Skin epidermis (tissue), 12 donors: ENCODE results near the gene GSE1.

Source experiments
- H3K27ac ChIP-seq, 21 experiments: fragments of 200-600 bp; sonication (generic) in 11 of 21; one replicate each; pipeline ENCODE4 v1.5.0; 2020; ENCODE audit warnings: mild to moderate bottlenecking in 3 of 21, inconsistent platforms in 2 of 21, moderate library complexity in 2 of 21
- H3K4me3 ChIP-seq, 7 experiments: fragments of 200-600 bp; sonication (generic) in 2 of 7; one replicate each; pipeline ENCODE4 v1.5.0; 2020; ENCODE audit warnings: inconsistent platforms in 2 of 7, mild to moderate bottlenecking in 2 of 7, moderate library complexity in 1 of 7

The GSE1 gene

DNA sequence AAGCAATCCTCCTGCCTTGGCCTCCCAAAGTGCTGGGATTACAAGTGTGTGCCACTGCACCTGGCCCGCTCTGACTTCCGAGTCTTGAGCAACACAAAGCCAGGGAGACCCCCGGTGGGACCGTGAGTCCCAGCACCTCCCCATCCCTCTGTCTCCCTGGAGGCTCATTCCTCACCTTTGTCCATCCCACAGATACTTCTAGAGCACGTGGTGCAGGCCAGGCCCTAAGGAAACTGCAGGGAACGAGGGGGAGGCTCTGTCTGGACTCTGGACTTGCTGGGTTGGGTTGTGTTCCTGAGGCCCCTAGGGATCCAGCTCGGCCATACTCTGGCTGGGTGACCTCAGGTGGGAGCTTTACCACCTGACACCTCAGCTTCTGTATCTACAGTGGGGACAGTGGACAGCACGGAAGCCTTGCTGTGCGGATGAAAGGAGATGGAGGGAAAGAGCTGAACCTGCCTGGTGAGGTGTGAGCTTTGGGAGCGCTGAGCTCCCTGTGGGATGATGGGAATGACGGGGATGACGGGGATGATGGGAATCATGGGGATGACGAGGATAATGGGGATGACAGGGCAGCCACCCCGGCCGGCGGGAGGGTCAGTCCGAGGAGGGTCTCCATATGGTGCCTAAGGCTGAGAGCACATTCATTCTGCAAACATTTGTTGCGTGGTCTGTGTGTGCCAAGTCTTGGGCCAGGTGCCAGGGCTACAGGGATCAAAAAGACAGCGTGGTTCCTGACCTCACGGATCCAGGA is 111.2 kb downstream of the GSE1 start:
- Histone ChIP-seq H3K4me3 (no peak overlapping the region), H3K27ac (no peak overlapping the region)

GRCh38 chr16:85724936-85725335 is 111.8 kb downstream of the GSE1 start:
- no peak overlapping the region for H3K4me3 ChIP-seq
- no peak overlapping the region for H3K27ac ChIP-seq
